H9 (cell line): ENCODE measurements around the gene UPK3A. TPM values are rescaled to one million over a fixed set of nuclear protein-coding genes. Genes with fewer than 3 reads are reported as not detected.

Experiments used
- DNase-seq: peaks from one replicate; pipeline ENCODE4 v3.0.0-alpha.2; 2017
- H2AFZ ChIP-seq: one replicate; pipeline ENCODE4 v1.6.1; 2013; ENCODE audit warnings: mild to moderate bottlenecking, low read length, control low read depth, moderate library complexity
- H2AK5ac ChIP-seq: 2 replicates; pipeline ENCODE4 v1.6.1; 2013; ENCODE audit warnings: low read length, control low read depth, mixed read lengths; ENCODE audit not compliant: insufficient read length
- H2BK120ac ChIP-seq: one replicate; pipeline ENCODE4 v1.6.1; 2013; ENCODE audit warnings: low read depth, mild to moderate bottlenecking, low read length, control low read depth, inconsistent platforms; ENCODE audit not compliant: poor library complexity, severe bottlenecking
- H2BK12ac ChIP-seq: 2 replicates; pipeline ENCODE4 v1.6.1; 2013; ENCODE audit warnings: low read length, control low read depth, mixed read lengths, low read depth; ENCODE audit not compliant: insufficient read length
- H2BK15ac ChIP-seq: 2 replicates; pipeline ENCODE4 v1.6.1; 2013; ENCODE audit warnings: low read depth, low read length, control low read depth
- H2BK20ac ChIP-seq: one replicate; pipeline ENCODE4 v1.6.1; 2013; ENCODE audit warnings: low read depth, mild to moderate bottlenecking, low read length, control low read depth, inconsistent platforms; ENCODE audit not compliant: poor library complexity, severe bottlenecking
- H2BK5ac ChIP-seq: 2 replicates; pipeline ENCODE4 v1.6.1; 2013; ENCODE audit warnings: low read length, control low read depth, mixed read lengths; ENCODE audit not compliant: insufficient read length
- H3K14ac ChIP-seq: 2 replicates; pipeline ENCODE4 v1.6.1; 2013; ENCODE audit warnings: low read length, control low read depth; ENCODE audit not compliant: insufficient read depth
- H3K18ac ChIP-seq: 2 replicates; pipeline ENCODE4 v1.6.1; 2013; ENCODE audit warnings: low read depth, mild to moderate bottlenecking, mixed read lengths, low read length, control low read depth; ENCODE audit not compliant: insufficient read length
- H3K23ac ChIP-seq: 2 replicates; pipeline ENCODE4 v1.6.1; 2013; ENCODE audit warnings: low read length, control low read depth, mixed read lengths, low read depth; ENCODE audit not compliant: insufficient read length
- H3K23me2 ChIP-seq: 2 replicates; pipeline ENCODE4 v1.6.1; 2013; ENCODE audit warnings: low read depth, mild to moderate bottlenecking, mixed read lengths, low read length, control low read depth; ENCODE audit not compliant: insufficient read length, poor library complexity, severe bottlenecking
- H3K27ac ChIP-seq: 2 replicates; pipeline ENCODE4 v1.5.1; 2013; ENCODE audit warnings: low read length, control low read depth, mixed read lengths, low read depth; ENCODE audit not compliant: insufficient read length
- H3K27me3 ChIP-seq: 2 replicates; pipeline ENCODE4 v1.6.1; 2013; ENCODE audit warnings: low read length, control low read depth, inconsistent platforms; ENCODE audit not compliant: insufficient read depth
- H3K4ac ChIP-seq: 2 replicates; pipeline ENCODE4 v1.6.1; 2013; ENCODE audit warnings: low read depth, mild to moderate bottlenecking, control low read depth, inconsistent platforms, low read length, moderate library complexity
- H3K4me1 ChIP-seq: 2 replicates; pipeline ENCODE4 v1.6.1; 2013; ENCODE audit warnings: low read length, control low read depth, inconsistent platforms; ENCODE audit not compliant: insufficient read depth
- H3K4me2 ChIP-seq: 2 replicates; pipeline ENCODE4 v1.6.1; 2013; ENCODE audit warnings: low read length, control low read depth, mixed read lengths; ENCODE audit not compliant: insufficient read length, insufficient read depth
- H3K56ac ChIP-seq: 2 replicates; pipeline ENCODE4 v1.6.1; 2013; ENCODE audit warnings: low read depth, mild to moderate bottlenecking, mixed read lengths, low read length, control low read depth; ENCODE audit not compliant: insufficient read length
- H3K79me1 ChIP-seq: 2 replicates; pipeline ENCODE4 v1.6.1; 2013; ENCODE audit warnings: low read depth, mild to moderate bottlenecking, moderate library complexity, low read length, control low read depth, inconsistent platforms; ENCODE audit not compliant: insufficient read depth, poor library complexity, severe bottlenecking
- H3K79me2 ChIP-seq: 2 replicates; pipeline ENCODE4 v1.6.1; 2013; ENCODE audit warnings: low read length, control low read depth, inconsistent platforms; ENCODE audit not compliant: insufficient read depth
- H3K9ac ChIP-seq: 2 replicates; pipeline ENCODE4 v1.6.1; 2013; ENCODE audit warnings: low read length, control low read depth, mixed read lengths; ENCODE audit not compliant: insufficient read length; ENCODE audit errors: extremely low read depth
- H3K9me3 ChIP-seq: one replicate; pipeline ENCODE4 v1.6.1; 2013; ENCODE audit warnings: low read depth, low read length, inconsistent platforms; ENCODE audit not compliant: control insufficient read depth
- H3T11ph ChIP-seq: one replicate; pipeline ENCODE4 v1.6.1; 2013; ENCODE audit warnings: mild to moderate bottlenecking, low read length, control low read depth, inconsistent platforms
- H4K20me1 ChIP-seq: one replicate; pipeline ENCODE4 v1.6.1; 2013; ENCODE audit not compliant: control insufficient read depth, insufficient read length, insufficient read depth
- H4K5ac ChIP-seq: 2 replicates; pipeline ENCODE4 v1.6.1; 2013; ENCODE audit warnings: low read depth, mild to moderate bottlenecking, mixed read lengths, low read length, control low read depth; ENCODE audit not compliant: insufficient read length
- H4K8ac ChIP-seq: replicated peaks from 2 replicates; pipeline ENCODE4 v1.6.1; 2013; ENCODE audit warnings: low read length, control low read depth, mixed read lengths, low read depth; ENCODE audit not compliant: insufficient read length
- H4K91ac ChIP-seq: 2 replicates; pipeline ENCODE4 v1.6.1; 2013; ENCODE audit warnings: low read depth, mild to moderate bottlenecking, moderate library complexity, mixed read lengths, low read length, control low read depth; ENCODE audit not compliant: insufficient read length
- H3K27ac Mint-ChIP-seq, 3 experiments: 2 replicates in 2 of 3; 3 replicates in 1 of 3; pipeline ENCODE4 v1.8.0; 2020 to 2021; ENCODE audit warnings: mixed read lengths in 3 of 3, mild to moderate bottlenecking in 1 of 3, moderate library complexity in 1 of 3
- H3K27me3 Mint-ChIP-seq: 2 replicates; pipeline ENCODE4 v1.8.0; 2021; ENCODE audit warnings: low read depth, mild to moderate bottlenecking, moderate library complexity, mixed read lengths
- H3K36me3 Mint-ChIP-seq, 3 experiments: 2 replicates in 2 of 3; 3 replicates in 1 of 3; pipeline ENCODE4 v1.8.0; 2020 to 2021; ENCODE audit warnings: low read depth in 3 of 3, mixed read lengths in 3 of 3; ENCODE audit not compliant: insufficient read depth in 1 of 3
- H3K4me1 Mint-ChIP-seq, 2 experiments: 2 replicates each; pipeline ENCODE4 v1.8.0; 2020; ENCODE audit warnings: mixed read lengths in 2 of 2
- H3K4me3 Mint-ChIP-seq, 2 experiments: 2 replicates in 1 of 2; 3 replicates in 1 of 2; pipeline ENCODE4 v1.8.0; 2020 to 2021; ENCODE audit warnings: mild to moderate bottlenecking in 2 of 2, mixed read lengths in 2 of 2, moderate library complexity in 1 of 2
- H3K9me3 Mint-ChIP-seq, 2 experiments: 2 replicates in 1 of 2; 3 replicates in 1 of 2; pipeline ENCODE4 v1.8.0; 2020; ENCODE audit warnings: mild to moderate bottlenecking in 2 of 2, mixed read lengths in 2 of 2, moderate library complexity in 1 of 2
- WGBS: extraction: QIAGEN DNeasy Blood & Tissue Kit; methylation state at CpG from one replicate; pipeline ENCODE4 v1.1.7; 2013; ENCODE audit warnings: missing lambda C conversion rate, low lambda C conversion rate, mixed read lengths; ENCODE audit not compliant: insufficient read length; ENCODE audit errors: extremely low coverage; 5-methylcytosine and 5-hydroxymethylcytosine counted together
- total RNA-seq: library from RNA; stranded (reverse); gene quantifications from 2 replicates; pipeline ENCODE4 v1.2.1, GENCODE V29; 2021
- TF ChIP-seq, protein P1 (sequence below): fragments of 200-600 bp; sonication (generic); conservative IDR thresholded peaks from 3 replicates; pipeline ENCODE4 v1.8.0; 2021; ENCODE audit warnings: antibody characterized with exemption, mild to moderate bottlenecking

The UPK3A gene
- total RNA-seq, 1 experiment from 2014 or later = not detected

DNA sequence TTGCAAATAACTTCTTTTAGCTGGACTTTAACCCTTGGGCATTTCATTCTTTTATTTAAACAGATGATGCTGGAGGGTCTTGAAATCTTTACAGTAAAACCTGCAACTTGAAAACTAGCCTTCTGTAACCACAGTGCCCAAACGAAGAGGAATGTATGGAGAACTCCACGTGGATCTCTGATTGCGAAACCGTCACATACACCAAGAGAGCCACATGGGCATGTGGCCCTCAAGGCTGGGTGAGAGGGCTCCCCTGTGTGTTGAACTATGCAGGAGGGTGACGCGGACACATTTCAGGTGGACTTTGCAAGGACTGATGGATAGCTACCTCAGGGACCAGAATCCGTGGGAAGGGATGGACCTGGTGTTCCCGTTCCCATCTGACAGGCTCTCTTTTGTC is 55.6 kb downstream of the UPK3A start:
- Histone ChIP-seq H3K27me3 (no peaks in the 10 kb centered on the region), H3K4me1 (no peaks in the 10 kb centered on the region), H2BK20ac (no peak overlapping the region), H3K79me1 (no peaks in the 10 kb centered on the region), H3K18ac (no peak overlapping the region), H3K4me2 (no peak overlapping the region), H3K56ac (no peak overlapping the region), H4K91ac (no peak overlapping the region), H2BK5ac (no peak overlapping the region), H3T11ph (no peak overlapping the region), H3K23ac (no peak overlapping the region), H2AFZ (no peak overlapping the region), H3K9me3 (no peaks in the 10 kb centered on the region), H3K79me2 (no peaks in the 10 kb centered on the region), H3K9ac (no peak overlapping the region), H2AK5ac (no peak overlapping the region), H3K4ac (no peak overlapping the region), H4K20me1 (no peaks in the 10 kb centered on the region), H3K27ac (no peak overlapping the region), H3K14ac (no peak overlapping the region), H2BK120ac (no peak overlapping the region), H2BK15ac (no peak overlapping the region), H3K23me2 (no peaks in the 10 kb centered on the region), H4K8ac (no peak overlapping the region), H4K5ac (no peak overlapping the region), H2BK12ac (no peak overlapping the region)
- Mint-ChIP-seq H3K4me1 (0 out of 4 replicates have a peak, but pooled peaks cover 0 to 2% of the 10 kb centered on the region in 2 experiments), H3K36me3 (peaks cover 7 to 48% (median 40%) of the 10 kb centered on the region in 3 experiments; a peak in 6 of 7 replicates), H3K27me3 (no peaks in the 10 kb centered on the region), H3K9me3 (no peaks in the 10 kb centered on the region; a peak in 1 of 5 replicates), H3K27ac (no peak overlapping the region), H3K4me3 (no peak overlapping the region)
- TF ChIP-seq, protein P1, sequence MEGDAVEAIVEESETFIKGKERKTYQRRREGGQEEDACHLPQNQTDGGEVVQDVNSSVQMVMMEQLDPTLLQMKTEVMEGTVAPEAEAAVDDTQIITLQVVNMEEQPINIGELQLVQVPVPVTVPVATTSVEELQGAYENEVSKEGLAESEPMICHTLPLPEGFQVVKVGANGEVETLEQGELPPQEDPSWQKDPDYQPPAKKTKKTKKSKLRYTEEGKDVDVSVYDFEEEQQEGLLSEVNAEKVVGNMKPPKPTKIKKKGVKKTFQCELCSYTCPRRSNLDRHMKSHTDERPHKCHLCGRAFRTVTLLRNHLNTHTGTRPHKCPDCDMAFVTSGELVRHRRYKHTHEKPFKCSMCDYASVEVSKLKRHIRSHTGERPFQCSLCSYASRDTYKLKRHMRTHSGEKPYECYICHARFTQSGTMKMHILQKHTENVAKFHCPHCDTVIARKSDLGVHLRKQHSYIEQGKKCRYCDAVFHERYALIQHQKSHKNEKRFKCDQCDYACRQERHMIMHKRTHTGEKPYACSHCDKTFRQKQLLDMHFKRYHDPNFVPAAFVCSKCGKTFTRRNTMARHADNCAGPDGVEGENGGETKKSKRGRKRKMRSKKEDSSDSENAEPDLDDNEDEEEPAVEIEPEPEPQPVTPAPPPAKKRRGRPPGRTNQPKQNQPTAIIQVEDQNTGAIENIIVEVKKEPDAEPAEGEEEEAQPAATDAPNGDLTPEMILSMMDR = no peak
- no CpG with 5 or more reads among the region's 8 CpGs for WGBS
- DNase-seq = no peak
